K562 (cell line): ENCODE data around the gene GPC1. TPM values are rescaled to one million over a fixed set of nuclear protein-coding genes. Genes with fewer than 3 reads are reported as not detected.

Experiments used
- ATAC-seq: fragments of 200-7000 bp; cut with Tn5 transposase; 3 replicates; pipeline ENCODE4 v1.9.1; 2020; ENCODE audit warnings: moderate library complexity
- BruUV-seq: library from RNA; stranded (reverse); fragments of 400-500 nt; replicated peaks from 2 replicates; lab custom pipeline; 2021; lab: Mats Ljungman, UMichigan
- CTCF ChIA-PET: fragments of 300-600 bp; formaldehyde crosslinking; extraction: SDS; loops from one replicate; lab custom pipeline; 2021; ENCODE audit warnings: low intra/inter-chr PET ratio; lab: Yijun Ruan, JAX
- POLR2A ChIA-PET: fragments of 300-600, 350-650 bp; sonication (Branson Sonifier 250); formaldehyde crosslinking; extraction: SDS; loops from one replicate; lab custom pipeline; 2021; ENCODE audit warnings: antibody characterized with exemption, inconsistent platforms; lab: Yijun Ruan, JAX
- DNase-seq, 4 experiments: peaks; one replicate each; pipeline versions ENCODE4 v3.0.0 to v3.0.0-alpha.2; 2011 to 2018; ENCODE audit warnings: low spot score in 3 of 4, mixed read lengths in 3 of 4; ENCODE audit errors: extremely low read depth in 1 of 4
- FAIRE-seq: peaks from 2 replicates; lab custom pipeline; 2011; peaks lifted over from hg19 to GRCh38; lab: Jason Lieb, UNC
- H2AFZ ChIP-seq: 2 replicates; pipeline ENCODE4 v1.6.0; 2011; ENCODE audit warnings: low read depth, low read length, control low read depth, inconsistent platforms
- H3K27ac ChIP-seq: fragments of 200-600 bp; 3 replicates; pipeline ENCODE4 v1.8.0; 2011; ENCODE audit warnings: low read depth, mild to moderate bottlenecking, control low read depth, inconsistent platforms, low read length, moderate library complexity, mixed read lengths; ENCODE audit errors: extremely low read depth
- H3K27me3 ChIP-seq, 2 experiments: fragments of 300-600 bp in 1 of 2; 2 replicates in 1 of 2; 3 replicates in 1 of 2; pipeline versions ENCODE4 v1.6.0 to v1.8.0; 2011; ENCODE audit warnings: inconsistent platforms in 2 of 2, low read length in 2 of 2, mild to moderate bottlenecking in 1 of 2, mixed read lengths in 1 of 2, moderate library complexity in 1 of 2; ENCODE audit not compliant: control insufficient read depth in 2 of 2, insufficient read depth in 2 of 2
- H3K36me3 ChIP-seq: fragments of 300-600 bp; 3 replicates; pipeline ENCODE4 v1.8.0; 2011; ENCODE audit warnings: mild to moderate bottlenecking, low read length, inconsistent platforms; ENCODE audit not compliant: control insufficient read depth, insufficient read depth
- H3K4me1 ChIP-seq, 2 experiments: fragments of 200-600 bp in 1 of 2; replicated peaks in 1 of 2; 2 replicates in 1 of 2; 3 replicates in 1 of 2; pipeline versions ENCODE4 v1.5.1 to v1.8.0; 2011; ENCODE audit warnings: inconsistent platforms in 2 of 2, low read length in 2 of 2, mild to moderate bottlenecking in 1 of 2, mixed read lengths in 1 of 2, moderate library complexity in 1 of 2; ENCODE audit not compliant: control insufficient read depth in 2 of 2, insufficient read depth in 2 of 2
- H3K4me2 ChIP-seq: 2 replicates; pipeline ENCODE4 v1.6.1; 2011; ENCODE audit warnings: low read length, control low read depth, inconsistent platforms, mixed read lengths; ENCODE audit not compliant: insufficient read depth
- H3K4me3 ChIP-seq: fragments of 200-600 bp; sonication (generic), shearing (Covaris generic); 2 replicates; pipeline ENCODE4 v1.5.1; 2016; ENCODE audit warnings: control low read depth, inconsistent platforms
- H3K79me2 ChIP-seq: fragments of 200-600 bp; 3 replicates; pipeline ENCODE4 v1.8.0; 2011; ENCODE audit warnings: low read length, inconsistent platforms; ENCODE audit not compliant: control insufficient read depth, insufficient read depth
- H3K9ac ChIP-seq, 2 experiments: 2 replicates each; pipeline versions ENCODE4 v1.6.0 to v1.6.1; 2011; ENCODE audit warnings: low read depth in 2 of 2, low read length in 2 of 2, control low read depth in 1 of 2, inconsistent platforms in 1 of 2, mild to moderate bottlenecking in 1 of 2, mixed read lengths in 1 of 2; ENCODE audit not compliant: insufficient read depth in 1 of 2
- H3K9me1 ChIP-seq: one replicate; pipeline ENCODE4 v1.6.0; 2011; ENCODE audit warnings: inconsistent platforms, mild to moderate bottlenecking, low read length, moderate library complexity; ENCODE audit not compliant: control insufficient read depth, insufficient read depth
- H3K9me3 ChIP-seq: replicated peaks from 2 replicates; pipeline ENCODE4 v1.5.1; 2011; ENCODE audit warnings: low read depth, low read length, inconsistent platforms; ENCODE audit not compliant: control insufficient read depth, insufficient read depth
- H4K20me1 ChIP-seq: replicated peaks from 2 replicates; pipeline ENCODE4 v1.6.1; 2011; ENCODE audit warnings: low read length, inconsistent platforms, mixed read lengths; ENCODE audit not compliant: control insufficient read depth, insufficient read depth
- CTCFL ChIP-seq: IDR thresholded peaks from 2 replicates; pipeline ENCODE4 v1.6.1; 2011; ENCODE audit warnings: borderline replicate concordance, low read depth, mild to moderate bottlenecking, moderate library complexity, low read length; ENCODE audit not compliant: insufficient read depth, poor library complexity, severe bottlenecking
- HSF4 ChIP-seq: fragments of 250-450 bp; sonication (Bioruptor Pico); IDR thresholded peaks from 2 replicates; pipeline ENCODE4 v2.1.2; 2022; ENCODE audit warnings: mild to moderate bottlenecking, moderate library complexity, borderline replicate concordance
- RUNX1 ChIP-seq: sonication (generic); IDR thresholded peaks from 2 replicates; pipeline ENCODE4 v1.6.1; 2016; ENCODE audit warnings: antibody characterized with exemption, low read depth
- SIX5 ChIP-seq, 2 experiments: IDR thresholded peaks; 2 replicates each; pipeline ENCODE4 v1.6.1; 2011; ENCODE audit warnings: low read length in 2 of 2, borderline replicate concordance in 1 of 2, low read depth in 1 of 2, mild to moderate bottlenecking in 1 of 2, moderate library complexity in 1 of 2; ENCODE audit not compliant: insufficient read depth in 1 of 2
- ZBTB49 ChIP-seq: sonication (generic); formaldehyde crosslinking; IDR thresholded peaks from 2 replicates; pipeline ENCODE4 v1.8.0; 2022; ENCODE audit warnings: missing genetic modification reagents, mild to moderate bottlenecking, borderline replicate concordance
- WGBS: fragments of 100-300 bp; shearing (Covaris generic); methylation state at CpG from one replicate; pipeline ENCODE4 v1.1.6; 2016; ENCODE audit warnings: low coverage, mixed read lengths; ENCODE audit not compliant: insufficient coverage; ENCODE audit errors: missing lambda C conversion rate; 5-methylcytosine and 5-hydroxymethylcytosine counted together
- in situ Hi-C: fragments of 300-500 bp; cut with MboI; formaldehyde crosslinking; loops from 4 replicates; pipeline ENCODE4 v1.15.0; 2018; ENCODE audit warnings: inconsistent platforms, mixed read lengths
- intact Hi-C: fragments of 100-400 bp; cut with micrococcal nuclease; formaldehyde crosslinking; loops from 2 replicates; pipeline ENCODE4 v1.14.2; 2022
- polyA plus RNA-seq, 8 experiments: library from polyadenylated mRNA; depleted of rRNA in 4 of 8; stranded (reverse) in 5 of 8; unstranded in 3 of 8; fragments of >200 nt; fragmentation: Nextera tagmentation in 2 of 8; fragmentation: Illumina TruSeq in 1 of 8; extraction: Ambion mirVana in 2 of 8; extraction: Trizol in 1 of 8; gene quantifications; 2 replicates each; pipeline versions ENCODE4 v1.2.1 to v1.2.3, GENCODE V29; 2011 to 2014; ENCODE audit warnings: inconsistent platforms in 1 of 8, missing spikeins in 1 of 8
- total RNA-seq, 7 experiments: library from RNA; depleted of rRNA in 6 of 7; stranded (reverse); fragments of >200 nt in 6 of 7; fragmentation: Illumina TruSeq in 2 of 7; extraction: Trizol in 2 of 7; gene quantifications; 2 replicates each; pipeline versions ENCODE4 v1.2.1 to v1.2.3, GENCODE V29; 2011 to 2021; ENCODE audit warnings: low replicate concordance in 1 of 7
- TF ChIP-seq, protein P1 (sequence below): conservative IDR thresholded peaks from 2 replicates; pipeline ENCODE4 v1.6.1; 2011; ENCODE audit warnings: low read depth, mild to moderate bottlenecking, low read length; ENCODE audit not compliant: control insufficient read depth
- TF ChIP-seq, protein P2 (sequence below), 2 experiments: fragments of 450-650 bp in 1 of 2; IDR thresholded peaks; 2 replicates each; pipeline ENCODE4 v1.6.1; 2011 to 2017; ENCODE audit warnings: low read depth in 2 of 2, antibody characterized with exemption in 1 of 2, borderline replicate concordance in 1 of 2, low read length in 1 of 2, mild to moderate bottlenecking in 1 of 2, mixed read lengths in 1 of 2; ENCODE audit not compliant: control insufficient read depth in 1 of 2

The GPC1 gene
- total and polyA plus RNA-seq, 9 of the 15 experiments (the other 6 are each of a cell fraction or from before 2014, with no cell fraction given): 0.07 to 0.82 (median 0.14) TPM; not detected in 3

GRCh38 chr2:240466579-240467148, 31.2 kb downstream of the GPC1 start:
- DNase-seq (no peak), ATAC-seq (no peak), FAIRE-seq (no peak)
- Histone ChIP-seq H3K4me2 (no peak overlapping the region), H3K9me1 (no peaks in the 10 kb centered on the region), H2AFZ (no peak overlapping the region), H4K20me1 (no peaks in the 10 kb centered on the region), H3K9ac (no peak overlapping the region), H3K4me3 (no peak overlapping the region), H3K27ac (no peak overlapping the region), H3K27me3 (no peaks in the 10 kb centered on the region), H3K79me2 (no peaks in the 10 kb centered on the region), H3K9me3 (no peaks in the 10 kb centered on the region), H3K4me1 (peaks cover 0 to 7% of the 10 kb centered on the region in 2 experiments; a peak in 1 of 5 replicates), H3K36me3 (no peaks in the 10 kb centered on the region)
- intact Hi-C loops (no loop called here), in situ Hi-C loops (no loop called here)
- BruUV-seq: no TSS peak
- ChIA-PET POLR2A (interaction anchor here (0.7 kb wide), 1 partner anchor 12 kb away, joined by 3 read pairs; no protein-coding TSS in a partner anchor), CTCF (no interaction called here)
- WGBS: 79% methylated on average over 9 of the region's 19 CpGs
- TF ChIP-seq ZBTB49 (no peak), HSF4 (CRISPR knock-in tag) (no peak), RUNX1 (no peak), SIX5 (IDR thresholded peaks at IDR 0.05; ENCODE audit: borderline replicate concordance in 1 of 2, insufficient read depth in 1 of 2, low read depth in 1 of 2, low read length in 2 of 2) (no peak), CTCFL (no peak)
- TF ChIP-seq, protein P1, sequence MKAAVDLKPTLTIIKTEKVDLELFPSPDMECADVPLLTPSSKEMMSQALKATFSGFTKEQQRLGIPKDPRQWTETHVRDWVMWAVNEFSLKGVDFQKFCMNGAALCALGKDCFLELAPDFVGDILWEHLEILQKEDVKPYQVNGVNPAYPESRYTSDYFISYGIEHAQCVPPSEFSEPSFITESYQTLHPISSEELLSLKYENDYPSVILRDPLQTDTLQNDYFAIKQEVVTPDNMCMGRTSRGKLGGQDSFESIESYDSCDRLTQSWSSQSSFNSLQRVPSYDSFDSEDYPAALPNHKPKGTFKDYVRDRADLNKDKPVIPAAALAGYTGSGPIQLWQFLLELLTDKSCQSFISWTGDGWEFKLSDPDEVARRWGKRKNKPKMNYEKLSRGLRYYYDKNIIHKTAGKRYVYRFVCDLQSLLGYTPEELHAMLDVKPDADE: no peak
- TF ChIP-seq, protein P2, sequence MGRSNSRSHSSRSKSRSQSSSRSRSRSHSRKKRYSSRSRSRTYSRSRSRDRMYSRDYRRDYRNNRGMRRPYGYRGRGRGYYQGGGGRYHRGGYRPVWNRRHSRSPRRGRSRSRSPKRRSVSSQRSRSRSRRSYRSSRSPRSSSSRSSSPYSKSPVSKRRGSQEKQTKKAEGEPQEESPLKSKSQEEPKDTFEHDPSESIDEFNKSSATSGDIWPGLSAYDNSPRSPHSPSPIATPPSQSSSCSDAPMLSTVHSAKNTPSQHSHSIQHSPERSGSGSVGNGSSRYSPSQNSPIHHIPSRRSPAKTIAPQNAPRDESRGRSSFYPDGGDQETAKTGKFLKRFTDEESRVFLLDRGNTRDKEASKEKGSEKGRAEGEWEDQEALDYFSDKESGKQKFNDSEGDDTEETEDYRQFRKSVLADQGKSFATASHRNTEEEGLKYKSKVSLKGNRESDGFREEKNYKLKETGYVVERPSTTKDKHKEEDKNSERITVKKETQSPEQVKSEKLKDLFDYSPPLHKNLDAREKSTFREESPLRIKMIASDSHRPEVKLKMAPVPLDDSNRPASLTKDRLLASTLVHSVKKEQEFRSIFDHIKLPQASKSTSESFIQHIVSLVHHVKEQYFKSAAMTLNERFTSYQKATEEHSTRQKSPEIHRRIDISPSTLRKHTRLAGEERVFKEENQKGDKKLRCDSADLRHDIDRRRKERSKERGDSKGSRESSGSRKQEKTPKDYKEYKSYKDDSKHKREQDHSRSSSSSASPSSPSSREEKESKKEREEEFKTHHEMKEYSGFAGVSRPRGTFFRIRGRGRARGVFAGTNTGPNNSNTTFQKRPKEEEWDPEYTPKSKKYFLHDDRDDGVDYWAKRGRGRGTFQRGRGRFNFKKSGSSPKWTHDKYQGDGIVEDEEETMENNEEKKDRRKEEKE (IDR thresholded peaks at IDR 0.05; ENCODE audit: borderline replicate concordance in 1 of 2, control insufficient read depth in 1 of 2, low read depth in 2 of 2, low read length in 1 of 2): no peak
